SKM-1 treated with dmso at 0.1 percent for 144 hours (cell line): ENCODE measurements around the gene CCDC141.

Experiments
- DNase-seq: peaks from one replicate; lab custom pipeline; 2025; ENCODE audit not compliant: unreplicated experiment; lab: John Stamatoyannopoulos, UW

CCDC141 gene

DNA sequence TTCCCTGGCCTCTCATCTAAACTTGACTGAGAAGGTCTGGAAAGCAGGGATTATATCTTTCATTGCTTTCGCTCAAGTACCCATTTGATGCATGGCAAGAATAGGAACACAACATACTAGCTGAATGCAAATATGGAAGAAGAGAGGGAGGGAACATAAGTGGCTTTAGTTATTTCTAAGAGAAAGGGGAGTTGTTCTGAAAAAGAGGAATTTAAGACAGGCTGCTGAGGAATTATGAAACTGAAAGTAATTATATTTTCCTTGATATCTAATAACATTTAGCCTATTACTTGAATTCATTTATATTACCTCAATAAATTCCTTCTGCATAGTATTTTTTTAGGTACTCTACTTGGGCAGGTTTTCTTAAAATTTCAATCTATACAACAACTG, 136.9 kb downstream of the CCDC141 start:
- peak; percentile 37 for DNase-seq

DNA sequence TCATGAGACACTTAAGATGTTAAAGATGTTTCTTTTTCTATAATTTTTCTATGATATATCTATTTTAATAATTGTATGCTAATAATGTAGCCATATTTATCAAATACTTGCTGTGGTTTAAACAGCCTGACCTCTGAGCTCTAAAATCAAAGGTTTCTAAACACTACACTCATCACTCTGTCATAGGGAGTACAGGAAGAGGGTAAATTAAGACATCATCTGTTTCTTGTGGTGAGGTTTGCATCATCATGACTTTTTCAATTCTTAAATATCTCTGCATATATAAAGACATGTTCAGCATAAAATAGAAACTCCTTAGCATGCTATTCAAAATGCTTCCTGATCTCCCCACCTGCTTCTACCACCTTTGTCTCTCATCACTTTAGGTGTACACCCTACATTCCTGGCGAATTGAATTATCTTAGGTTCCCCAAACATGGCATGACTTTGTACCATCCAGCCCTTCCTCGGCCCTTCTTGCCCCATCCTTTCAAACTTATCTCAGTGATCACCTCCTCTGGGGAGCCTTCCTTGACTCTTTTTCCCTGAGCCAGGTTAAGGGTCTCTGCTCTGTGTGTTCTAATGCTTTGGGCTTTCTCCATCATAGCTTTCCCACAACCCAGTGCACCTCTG, 137.4 kb downstream of the CCDC141 start:
- DNase-seq: peak; percentile 5

DNA sequence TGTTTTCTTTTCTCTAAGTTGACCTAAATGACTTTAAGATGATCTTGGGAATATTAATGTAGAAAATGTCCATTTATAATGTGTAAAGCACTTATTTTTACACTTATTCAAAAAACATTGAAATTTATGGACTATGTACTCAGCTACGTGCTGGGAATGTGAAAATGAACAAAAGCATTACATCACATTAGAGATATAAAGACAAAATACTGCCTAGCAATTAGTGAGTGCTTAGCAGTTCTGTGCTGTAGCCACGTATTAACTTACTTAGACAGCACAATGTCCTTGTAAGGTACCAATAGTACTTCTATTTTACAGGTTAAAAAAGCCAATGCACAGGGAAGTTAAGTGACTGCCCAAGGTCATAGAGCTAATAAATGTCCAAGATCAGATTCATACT, 138.9 kb downstream of the CCDC141 start:
- DNase-seq: no peak

DNA sequence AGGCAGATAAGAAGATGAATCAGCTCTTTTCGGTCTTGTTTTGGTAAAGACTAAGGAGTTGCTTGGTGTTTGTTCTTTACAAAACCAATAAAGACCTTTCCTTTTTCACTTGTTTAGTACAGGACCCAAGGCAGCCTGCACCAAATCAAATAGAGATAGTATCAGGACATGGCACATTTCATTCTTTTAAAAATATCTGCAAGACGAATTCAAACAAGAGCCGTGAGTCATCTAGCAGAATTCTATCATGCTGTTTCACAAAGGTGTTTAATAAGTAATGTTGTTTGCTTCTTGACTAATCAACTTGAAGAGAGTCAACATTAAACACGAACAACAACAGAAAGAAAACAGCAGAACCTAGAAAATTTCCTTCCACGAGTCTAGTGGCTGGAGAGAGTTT, 139.9 kb downstream of the CCDC141 start:
- DNase-seq: no peak

DNA sequence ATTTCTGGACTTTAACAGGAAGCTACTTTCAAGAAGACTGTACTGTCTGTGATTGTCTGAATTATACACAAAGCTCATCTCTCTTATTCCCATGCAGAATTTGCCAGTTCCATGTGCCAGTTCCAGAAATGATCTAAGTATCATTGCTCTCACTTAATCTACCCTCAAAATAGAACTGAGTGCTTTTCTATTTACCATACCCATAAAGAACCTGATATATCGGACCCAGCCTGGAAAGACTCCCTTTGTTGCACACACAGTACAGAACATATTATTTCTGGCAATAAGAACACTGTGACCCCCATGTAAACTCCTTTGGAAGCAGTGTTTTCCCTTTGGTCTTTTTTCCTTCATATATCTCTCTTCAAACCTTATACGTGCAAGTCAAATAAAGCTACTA, 140.4 kb downstream of the CCDC141 start:
- no peak for DNase-seq

DNA sequence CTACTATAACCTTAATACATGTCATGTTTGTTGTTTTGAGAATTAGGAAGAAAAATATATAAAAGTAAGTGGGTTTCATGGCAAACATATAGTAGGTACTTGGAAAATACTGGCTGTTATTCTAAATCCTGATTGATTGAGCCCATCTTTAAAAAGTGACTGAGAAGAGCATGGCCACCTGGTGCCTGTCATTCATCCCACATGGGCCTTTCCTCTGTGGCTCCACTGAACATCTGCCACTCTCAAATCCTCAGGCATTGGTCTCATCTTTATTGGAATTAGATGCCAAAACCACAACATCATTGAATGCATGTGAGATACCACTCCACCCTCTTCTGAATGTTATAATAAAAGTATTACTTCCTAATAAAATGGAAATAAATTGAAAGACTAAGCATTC, 141.1 kb downstream of the CCDC141 start:
- no peak for DNase-seq

DNA sequence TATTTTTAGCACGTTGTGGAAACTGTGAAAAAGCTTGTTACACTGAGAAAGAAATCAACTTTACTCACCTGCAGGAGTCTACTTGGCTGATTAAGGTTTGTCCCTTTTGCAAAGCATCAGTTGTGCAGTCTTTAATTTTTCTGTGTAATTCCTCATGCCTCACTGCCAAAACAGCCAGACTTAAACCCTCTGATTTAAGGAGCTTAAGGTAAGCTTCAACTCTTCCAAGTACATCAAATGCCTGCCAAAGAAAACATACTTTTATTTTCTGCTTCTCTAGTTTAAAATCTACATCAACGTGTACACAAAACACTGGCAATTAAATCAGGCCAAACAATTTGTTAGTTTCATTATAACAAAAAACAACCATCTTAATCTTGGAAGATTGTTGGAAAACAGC, 144.7 kb downstream of the CCDC141 start:
- no peak for DNase-seq

DNA sequence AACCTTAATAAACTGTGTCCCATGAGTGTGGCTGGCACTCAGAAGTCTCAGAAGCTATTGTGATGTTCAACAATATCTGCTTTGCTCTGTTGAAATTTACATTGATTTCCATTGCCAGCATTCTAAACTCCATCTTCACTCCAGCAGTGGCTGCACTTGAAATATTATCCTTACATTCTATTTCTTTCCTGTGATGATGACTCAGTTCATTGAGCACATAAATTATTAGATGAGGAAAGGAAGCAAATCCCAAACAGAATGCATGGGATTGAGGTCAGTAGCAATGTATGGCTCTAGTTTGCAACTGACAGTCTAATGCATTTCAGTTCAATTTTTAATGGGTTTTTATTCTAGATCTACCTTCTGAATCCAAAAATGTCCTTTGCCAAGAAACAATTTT, 150.3 kb downstream of the CCDC141 start:
- DNase-seq: no peak

DNA sequence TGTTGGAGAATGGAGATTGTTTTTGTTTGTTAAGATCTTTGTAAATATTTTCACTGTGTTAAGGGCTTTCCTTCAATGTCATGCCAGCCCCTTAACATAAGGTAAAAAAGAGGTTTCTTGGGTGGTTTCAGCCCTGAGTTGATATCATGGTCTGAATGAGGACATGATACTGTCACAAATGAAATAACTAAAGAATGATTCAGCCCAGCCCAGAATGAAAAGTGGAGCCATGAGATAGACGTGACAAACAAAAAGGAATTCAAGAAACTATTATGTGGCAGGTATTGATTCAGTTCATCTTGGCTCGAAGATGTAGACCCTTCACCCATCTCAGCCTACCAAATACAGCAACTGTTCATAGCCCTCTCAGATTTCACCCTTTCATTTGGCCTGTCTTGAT, 154.1 kb downstream of the CCDC141 start:
- DNase-seq: no peak

DNA sequence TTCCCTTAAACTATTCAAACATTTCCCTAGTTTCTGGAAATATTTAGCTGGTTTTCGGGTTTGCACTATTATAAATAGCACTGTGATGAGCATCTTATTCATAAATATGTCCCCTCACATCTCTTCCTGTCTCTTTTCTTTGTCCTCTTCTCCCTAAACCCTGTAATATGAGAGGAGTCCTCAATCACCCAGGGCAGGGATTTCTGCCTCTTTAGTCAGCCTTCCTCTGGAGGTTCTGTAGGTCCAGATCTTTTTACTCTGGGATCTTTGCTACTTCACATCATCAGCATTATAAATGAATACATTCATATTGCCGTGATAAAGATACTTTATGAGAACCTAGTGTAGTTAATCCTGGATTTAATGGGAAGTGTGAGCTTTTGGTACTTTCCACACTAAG, 154.8 kb downstream of the CCDC141 start:
- DNase-seq: no peak

DNA sequence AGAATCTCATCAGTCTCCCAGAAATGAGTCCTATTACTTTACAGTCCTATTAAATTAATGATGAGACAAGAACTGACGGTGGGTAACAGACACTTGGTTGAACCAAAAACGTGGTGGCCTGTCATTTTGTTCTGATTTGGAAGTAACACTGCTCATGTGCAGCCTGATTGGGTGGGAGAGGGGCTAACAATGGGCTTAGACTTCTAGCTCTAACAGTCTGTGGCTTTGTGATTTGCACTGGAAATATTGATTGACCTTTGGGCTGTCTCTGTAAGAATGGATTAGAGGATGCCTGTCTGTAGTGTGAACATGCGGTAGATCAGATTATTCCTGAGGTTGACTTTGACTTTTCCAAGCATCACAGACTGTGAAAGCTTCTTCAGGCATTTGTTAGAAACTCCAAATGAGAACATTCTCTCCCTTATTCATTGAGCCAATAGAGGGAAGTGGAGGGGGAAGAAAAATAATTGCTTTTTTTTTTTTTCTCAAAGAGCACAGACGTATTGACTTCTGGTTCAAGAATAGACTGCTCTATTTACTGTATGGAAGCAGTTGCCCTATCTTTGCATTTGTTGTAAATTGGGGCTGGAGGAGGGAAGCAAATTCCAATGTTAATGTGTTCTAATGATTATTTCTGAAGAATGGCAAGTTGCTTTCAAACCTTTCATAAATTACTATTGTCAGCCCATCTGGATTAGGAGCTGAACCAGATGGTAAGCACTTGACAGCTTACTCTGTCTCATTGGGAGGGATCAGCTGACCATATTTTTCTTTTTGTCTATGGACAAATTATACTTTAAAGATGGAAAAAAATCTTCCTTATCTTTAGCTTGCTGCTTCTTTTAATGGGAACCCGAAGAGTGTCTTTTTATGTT, 156.9 kb downstream of the CCDC141 start:
- DNase-seq: no peak

DNA sequence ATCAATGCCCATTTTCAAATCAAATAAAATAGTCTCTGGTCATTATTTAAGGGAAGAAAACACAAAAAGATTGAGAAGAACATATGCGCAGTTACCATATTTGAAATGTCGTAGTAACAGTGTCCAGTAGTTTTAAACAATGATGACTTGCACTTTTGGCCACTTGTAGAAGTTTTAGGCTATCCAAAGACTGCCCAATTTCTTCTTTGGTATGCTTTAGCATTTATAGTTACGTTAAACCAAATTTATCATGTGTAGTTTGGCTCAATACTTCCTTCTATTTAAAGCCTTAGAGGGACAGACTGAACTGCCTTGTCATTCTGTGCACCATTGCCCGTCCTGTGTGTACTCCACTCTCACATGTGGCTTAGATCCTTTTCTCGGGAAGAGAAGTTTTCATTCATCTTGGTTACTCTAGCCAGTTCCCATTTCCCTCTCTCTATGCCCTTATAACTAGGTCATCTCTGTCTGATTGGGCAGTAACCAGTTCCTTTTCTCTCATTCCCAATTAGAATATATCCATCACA, 157.9 kb downstream of the CCDC141 start:
- DNase-seq: no peak

DNA sequence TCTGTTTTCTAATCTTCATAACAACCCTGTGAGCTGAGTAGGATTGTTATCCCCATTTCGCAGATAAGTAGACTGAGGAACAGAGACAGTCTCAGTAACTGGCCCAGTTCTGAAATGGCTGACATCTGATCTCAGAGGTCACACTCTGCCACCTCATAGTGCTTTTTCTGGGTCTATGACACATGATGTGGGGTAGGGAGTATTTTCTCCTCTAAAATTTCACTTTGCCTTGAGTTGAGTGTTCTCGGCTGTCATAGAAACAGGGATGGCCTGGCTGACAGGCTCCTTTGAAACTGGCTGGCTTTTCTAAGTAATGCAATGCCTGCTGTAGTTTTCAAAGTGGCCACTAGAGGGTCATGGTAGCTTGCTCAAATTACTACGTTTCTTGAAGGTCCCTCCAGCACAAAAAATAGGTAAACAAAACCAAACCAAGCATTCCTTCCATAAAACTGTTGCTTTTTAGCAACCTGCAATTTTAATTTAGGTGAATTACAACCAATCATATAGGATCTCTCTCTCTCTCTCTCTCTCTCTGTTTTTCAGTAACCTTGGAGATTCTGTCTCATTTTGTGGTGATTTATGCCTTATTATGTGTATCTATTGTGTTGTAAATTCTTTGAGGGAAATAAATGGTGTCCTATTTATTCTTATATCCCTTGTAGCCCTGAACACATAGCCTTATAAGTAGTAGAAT, 158.5 kb downstream of the CCDC141 start:
- DNase-seq: peak; percentile 52

DNA sequence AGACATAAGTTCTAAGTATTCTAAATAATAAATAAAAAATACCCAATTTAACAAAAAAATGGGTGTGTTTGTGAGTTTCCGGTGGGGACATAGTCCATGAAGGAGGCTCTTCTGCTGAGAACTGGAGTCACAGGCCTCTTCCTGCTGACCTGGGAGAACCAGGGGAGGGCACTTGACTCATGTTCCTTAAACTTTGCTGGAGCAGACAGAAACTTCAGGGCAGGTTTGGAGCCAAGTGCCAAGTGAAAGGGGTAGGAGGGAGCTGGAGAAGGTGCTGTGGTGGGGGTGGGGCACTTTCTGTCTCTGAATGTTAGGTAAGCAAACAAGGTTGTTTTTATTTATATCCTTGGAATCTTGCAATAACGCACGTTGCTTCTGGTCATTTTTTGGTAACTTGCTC, 163.9 kb downstream of the CCDC141 start:
- DNase-seq: no peak

DNA sequence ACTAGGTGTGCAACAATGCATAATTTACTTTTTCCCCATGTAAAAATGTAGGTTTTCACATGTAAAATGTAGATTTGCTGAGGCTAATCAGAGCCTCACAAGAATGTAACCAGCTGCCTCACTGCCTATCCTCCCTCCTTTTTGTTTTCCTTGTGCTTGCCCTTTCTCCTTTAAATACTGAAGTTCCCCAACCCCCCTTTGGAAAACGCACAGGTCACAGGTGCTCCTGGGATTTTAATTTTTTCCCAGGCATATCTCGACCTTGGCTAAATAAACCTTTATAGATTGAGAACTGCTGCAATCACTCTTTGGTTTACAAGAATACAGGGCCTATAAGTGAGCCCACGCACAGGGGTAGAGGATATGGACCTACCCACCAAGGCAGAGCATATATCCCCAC, 165.5 kb downstream of the CCDC141 start:
- no peak for DNase-seq

DNA sequence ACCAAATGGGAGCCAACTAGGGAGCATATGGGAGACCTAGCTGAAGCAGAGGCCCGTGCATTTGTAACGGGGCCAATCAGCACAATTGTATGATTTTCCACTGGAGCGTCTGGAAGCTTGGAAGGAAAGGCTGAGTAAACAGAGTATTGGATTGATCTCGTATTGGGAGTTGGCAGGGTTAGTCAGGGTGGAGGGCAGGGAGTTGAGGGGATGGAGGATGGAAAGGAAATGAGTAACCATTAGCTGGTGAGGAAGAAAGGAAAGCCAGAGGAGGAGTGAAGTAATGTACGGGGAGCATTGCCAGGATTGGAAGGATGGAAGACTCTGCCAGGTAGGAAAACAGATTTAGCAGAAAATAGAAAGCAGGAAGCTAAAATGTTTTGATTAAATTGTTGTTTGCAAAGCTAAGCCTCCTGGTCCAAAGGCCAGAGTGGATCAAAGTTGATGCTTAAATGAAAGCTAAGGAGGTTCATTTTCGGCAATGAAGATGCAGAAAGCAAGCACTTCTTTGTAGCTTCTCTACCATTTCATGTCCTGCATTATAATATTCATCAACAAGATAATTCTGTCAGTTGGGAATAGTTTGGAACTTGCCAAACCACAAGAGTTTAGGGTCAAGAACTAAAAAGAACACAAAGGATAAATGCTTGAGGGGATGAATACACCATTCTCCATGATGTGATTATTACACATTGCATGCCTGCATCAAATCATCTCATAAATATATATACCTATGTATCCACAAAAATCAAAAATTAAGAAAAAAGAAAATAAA, 167.1 kb downstream of the CCDC141 start:
- DNase-seq: no peak

DNA sequence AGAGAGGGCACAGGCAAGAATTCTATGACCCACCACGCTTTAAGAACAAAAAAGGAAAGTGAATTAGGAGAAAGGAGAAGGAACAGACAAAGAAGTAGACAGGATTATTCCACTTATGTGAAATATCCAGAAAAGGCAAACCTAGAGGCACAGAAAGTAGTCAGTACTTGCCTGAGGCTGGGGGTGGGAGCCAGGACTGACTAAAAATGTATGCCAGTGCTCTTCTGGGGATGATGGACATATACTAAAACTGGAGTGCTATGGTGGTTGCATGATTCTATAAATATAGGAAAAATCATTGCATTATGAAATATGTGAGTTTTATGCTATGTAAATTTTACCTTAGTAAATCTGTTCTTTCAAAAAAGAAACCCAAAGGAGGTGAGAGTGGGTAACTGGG, 168.9 kb downstream of the CCDC141 start:
- no peak for DNase-seq

DNA sequence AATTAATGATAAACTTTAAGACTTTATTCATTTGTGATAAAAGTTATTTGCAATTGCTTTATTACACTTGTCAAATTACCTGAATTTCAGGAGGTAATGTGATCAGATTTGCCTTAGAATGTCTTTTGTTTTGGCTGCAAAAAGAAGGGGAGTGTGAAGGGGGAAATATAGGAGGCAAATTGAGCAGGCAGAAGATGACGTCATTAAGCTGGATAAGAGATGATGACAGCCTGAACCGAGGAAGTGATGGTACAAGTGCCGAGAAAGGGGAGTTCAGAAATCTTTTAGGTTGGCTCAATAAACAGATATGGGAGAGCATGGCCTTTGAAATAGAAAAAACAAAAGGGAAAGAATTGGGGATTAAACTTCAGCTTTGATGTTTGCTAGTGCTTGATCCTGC, 169.7 kb downstream of the CCDC141 start:
- DNase-seq: no peak

DNA sequence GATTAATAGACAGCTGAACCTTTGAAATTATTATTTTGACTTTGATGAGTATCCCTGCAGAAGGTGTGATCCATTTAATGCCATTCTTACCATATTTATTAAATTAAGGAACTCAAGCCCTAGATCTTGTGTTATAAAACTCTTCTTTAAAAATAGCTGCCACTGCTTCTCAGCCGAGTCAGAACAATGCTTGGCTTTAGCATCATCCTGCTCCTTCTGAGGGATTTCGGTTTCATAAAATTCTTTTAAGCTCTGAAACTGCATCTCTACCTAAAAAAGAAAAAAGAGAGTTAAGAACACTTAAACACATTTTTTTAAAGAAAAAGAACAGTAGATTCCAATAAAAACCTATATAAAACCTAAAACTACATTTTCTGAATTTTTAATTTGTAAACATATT, 172.1 kb downstream of the CCDC141 start:
- DNase-seq: no peak

DNA sequence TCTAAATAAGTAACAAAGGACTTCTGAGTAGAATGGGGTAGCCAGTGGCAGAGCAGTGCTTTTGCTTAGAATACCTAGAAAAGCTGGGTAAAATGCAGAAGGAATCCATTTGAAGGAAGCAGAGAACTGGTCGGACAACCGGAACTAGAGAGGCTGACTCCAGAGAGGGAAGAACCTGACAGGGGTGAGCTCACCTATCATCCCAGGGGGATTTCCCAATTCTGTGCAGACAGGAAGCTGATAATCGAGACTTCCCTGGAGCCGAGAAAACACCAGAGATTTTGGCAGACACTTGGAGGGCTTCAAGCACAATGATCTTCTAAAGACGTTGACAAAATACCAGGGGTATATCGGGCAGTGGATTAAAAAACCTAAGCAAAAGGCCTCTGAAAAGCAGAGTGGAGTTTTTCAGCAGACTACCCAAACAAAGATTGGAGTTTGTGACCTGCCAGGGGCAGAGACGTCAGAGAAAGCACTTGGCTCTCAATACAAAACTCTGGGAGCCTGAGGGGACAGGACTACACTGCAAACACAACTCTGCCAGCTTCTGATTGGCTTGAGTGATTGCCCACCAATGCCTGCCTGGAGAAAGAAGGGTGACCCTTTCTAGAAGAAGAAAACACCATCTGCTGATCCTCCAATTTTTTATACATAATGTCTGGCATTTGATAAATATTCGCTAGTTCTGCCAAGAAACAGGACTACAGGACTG, 175.3 kb downstream of the CCDC141 start:
- DNase-seq: no peak
